Esophagus muscularis mucosa (tissue), 4 donors: Measurements from ENCODE around the gene IL31. TPM values are rescaled to one million over a fixed set of nuclear protein-coding genes. Genes with fewer than 3 reads are reported as not detected.

Source experiments
- DNase-seq: peaks from one replicate; pipeline ENCODE4 v3.0.0-alpha.2; 2017; ENCODE audit errors: extremely low spot score
- H3K27ac ChIP-seq, 4 donors: fragments of 200-600 bp; sonication (generic); replicated peaks in 1 of 4; 1 replicate in 3 of 4; 2 replicates in 1 of 4; pipeline ENCODE4 v1.5.1; 2016 to 2019; ENCODE audit warnings: mild to moderate bottlenecking in 1 of 4
- H3K27me3 ChIP-seq, 4 donors: fragments of 200-600 bp; sonication (generic); one replicate each; pipeline versions ENCODE4 v1.5.1 to v1.6.0; 2016 to 2019
- H3K36me3 ChIP-seq, 4 donors: fragments of 200-600 bp; sonication (generic); one replicate each; pipeline ENCODE4 v1.5.1; 2016 to 2019
- H3K4me1 ChIP-seq, 4 donors: fragments of 200-600 bp; sonication (generic); one replicate each; pipeline ENCODE4 v1.5.1; 2016 to 2019
- H3K4me3 ChIP-seq, 4 donors: fragments of 200-600 bp; sonication (generic); 1 replicate in 2 of 4; 2 replicates in 2 of 4; pipeline ENCODE4 v1.5.1; 2016 to 2019; ENCODE audit warnings: mild to moderate bottlenecking in 4 of 4, moderate library complexity in 1 of 4
- H3K9me3 ChIP-seq, 4 donors: fragments of 200-600 bp; sonication (generic); 1 replicate in 3 of 4; 2 replicates in 1 of 4; pipeline ENCODE4 v1.5.1; 2016 to 2019
- EP300 ChIP-seq: sonication (generic); formaldehyde crosslinking; IDR thresholded peaks from one replicate; pipeline ENCODE4 v1.6.1; 2017; ENCODE audit warnings: antibody characterized with exemption
- POLR2A ChIP-seq: fragments of 450-650 bp; IDR thresholded peaks from one replicate; pipeline ENCODE4 v1.6.1; 2017; ENCODE audit warnings: antibody characterized with exemption, moderate library complexity, mild to moderate bottlenecking, low read depth
- POLR2AphosphoS5 ChIP-seq, 2 donors: sonication (generic); formaldehyde crosslinking; IDR thresholded peaks; one replicate each; pipeline ENCODE4 v1.6.1; 2017; ENCODE audit warnings: antibody characterized with exemption in 2 of 2
- WGBS: methylation state at CpG from one replicate; pipeline ENCODE4 v1.1.5; 2018; 5-methylcytosine and 5-hydroxymethylcytosine counted together
- intact Hi-C: fragments of 100-400 bp; cut with DNase I; formaldehyde crosslinking; loops from one replicate; pipeline ENCODE4 v1.15.1; 2023
- total RNA-seq, 4 donors: library from RNA; depleted of rRNA; stranded (reverse); fragments of >200 nt; gene quantifications; one replicate each; pipeline versions ENCODE4 v1.1.0 to v1.2.1, GENCODE V29; 2016
- TF ChIP-seq, protein P1 (sequence below), 3 experiments: fragments of 200-600 bp in 2 of 3; fragments of 450-650 bp in 1 of 3; sonication (generic) in 2 of 3; IDR thresholded peaks; one replicate each; pipeline ENCODE4 v1.5.1; 2017 to 2019; ENCODE audit warnings: antibody characterized with exemption in 3 of 3, mild to moderate bottlenecking in 2 of 3, moderate library complexity in 1 of 3

IL31 gene
- total RNA-seq, 4 donors from 2014 or later: not detected

DNA sequence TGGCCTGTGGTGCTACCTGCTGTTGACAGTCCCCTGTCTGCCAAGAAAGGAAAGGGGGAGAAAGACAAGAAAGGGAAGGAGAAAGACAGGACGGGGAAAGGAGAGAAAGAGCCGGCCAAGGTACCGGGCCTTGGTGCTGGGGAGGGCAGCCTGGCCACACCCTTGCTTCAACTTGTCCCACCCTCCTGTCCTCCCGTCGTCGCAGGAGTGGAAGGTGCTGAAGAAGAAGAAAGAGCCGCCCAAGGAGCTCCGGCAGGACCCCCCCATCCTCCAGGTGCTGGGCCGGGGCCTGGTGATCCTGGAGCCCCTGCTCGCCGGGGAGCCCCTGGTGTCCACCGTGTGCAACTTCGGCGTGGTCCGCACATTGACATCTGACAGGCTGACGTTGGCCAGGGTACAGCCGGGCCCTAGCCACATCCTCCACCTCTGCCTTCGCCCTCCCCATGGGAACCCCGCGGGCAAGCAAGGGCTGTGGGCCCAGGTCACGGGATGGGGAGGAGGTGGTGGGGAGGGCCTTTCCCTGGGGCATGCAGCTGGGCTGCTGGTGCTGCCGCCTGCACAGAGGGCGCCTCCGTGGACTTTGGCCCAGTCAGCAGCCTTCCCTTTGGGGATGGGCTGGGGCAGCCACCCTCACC lies 26.6 kb upstream of the IL31 start:
- H3K9me3 ChIP-seq: no peaks in the 10 kb centered on the region

DNA sequence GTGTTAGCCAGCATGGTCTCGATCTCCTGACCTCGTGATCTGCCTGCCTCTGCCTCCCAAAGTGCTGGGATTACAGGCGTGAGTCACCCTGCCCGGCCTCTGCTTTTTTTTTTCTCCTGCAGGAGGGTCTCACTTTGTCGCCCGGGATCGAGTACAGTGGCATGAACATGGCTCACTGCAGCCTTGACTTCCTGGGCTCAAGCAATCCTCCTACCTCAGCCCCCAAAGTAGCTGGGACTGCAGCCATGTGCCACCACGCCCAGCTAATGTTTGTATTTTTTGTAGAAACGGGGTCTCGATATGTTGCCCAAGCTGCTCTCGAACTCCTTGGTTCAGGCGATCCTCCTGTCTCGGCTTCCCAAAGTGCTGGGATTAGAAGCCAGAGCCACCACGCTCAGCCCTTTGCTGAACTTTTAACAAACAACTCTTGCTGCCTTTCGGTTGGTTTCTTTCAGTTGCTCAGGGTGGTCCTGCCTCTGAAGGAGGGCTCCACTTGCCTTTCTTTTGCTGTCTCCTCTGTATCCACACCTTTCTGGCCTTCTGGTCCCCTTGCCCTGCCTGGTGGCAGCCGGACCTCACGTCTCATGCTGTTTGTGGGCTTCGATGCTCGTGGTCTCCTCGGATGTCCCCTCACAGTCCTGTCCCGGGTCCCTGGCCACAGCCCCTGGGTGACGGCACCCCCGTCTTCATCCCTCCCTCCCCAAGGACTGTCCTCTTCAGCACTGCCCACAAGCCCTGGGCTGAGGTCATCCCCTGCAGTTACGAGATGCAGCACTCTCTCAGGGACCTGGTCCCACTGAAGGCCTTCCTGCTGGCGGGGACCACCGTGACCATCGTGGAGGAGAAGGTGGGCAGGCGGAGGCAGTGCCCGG lies 25.7 kb upstream of the IL31 start:
- Histone ChIP-seq H3K4me3 (no peak overlapping the region), H3K27me3 (peaks cover 5 to 58% (median 25%) of the 10 kb centered on the region in 4 donors), H3K36me3 (no peaks in the 10 kb centered on the region), H3K27ac (no peak overlapping the region), H3K4me1 (peaks cover 15 to 22% (median 21%) of the 10 kb centered on the region in 4 donors), H3K9me3 (peaks cover 0 to 3% (median 0%) of the 10 kb centered on the region in 4 donors)
- no peak for TF ChIP-seq POLR2AphosphoS5 (IDR thresholded peaks at IDR 0.05)
- no peak for TF ChIP-seq EP300
- TF ChIP-seq POLR2A: no peak
- TF ChIP-seq, protein P1, sequence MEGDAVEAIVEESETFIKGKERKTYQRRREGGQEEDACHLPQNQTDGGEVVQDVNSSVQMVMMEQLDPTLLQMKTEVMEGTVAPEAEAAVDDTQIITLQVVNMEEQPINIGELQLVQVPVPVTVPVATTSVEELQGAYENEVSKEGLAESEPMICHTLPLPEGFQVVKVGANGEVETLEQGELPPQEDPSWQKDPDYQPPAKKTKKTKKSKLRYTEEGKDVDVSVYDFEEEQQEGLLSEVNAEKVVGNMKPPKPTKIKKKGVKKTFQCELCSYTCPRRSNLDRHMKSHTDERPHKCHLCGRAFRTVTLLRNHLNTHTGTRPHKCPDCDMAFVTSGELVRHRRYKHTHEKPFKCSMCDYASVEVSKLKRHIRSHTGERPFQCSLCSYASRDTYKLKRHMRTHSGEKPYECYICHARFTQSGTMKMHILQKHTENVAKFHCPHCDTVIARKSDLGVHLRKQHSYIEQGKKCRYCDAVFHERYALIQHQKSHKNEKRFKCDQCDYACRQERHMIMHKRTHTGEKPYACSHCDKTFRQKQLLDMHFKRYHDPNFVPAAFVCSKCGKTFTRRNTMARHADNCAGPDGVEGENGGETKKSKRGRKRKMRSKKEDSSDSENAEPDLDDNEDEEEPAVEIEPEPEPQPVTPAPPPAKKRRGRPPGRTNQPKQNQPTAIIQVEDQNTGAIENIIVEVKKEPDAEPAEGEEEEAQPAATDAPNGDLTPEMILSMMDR (IDR thresholded peaks at IDR 0.05): no peak
- 91% methylated on average over 29 of the region's 29 CpGs for WGBS
- no peak for DNase-seq
- intact Hi-C loops: loop anchor here (10.0 kb wide), 1 partner anchor 65 kb away; no protein-coding TSS in a partner anchor

More for the DNA sequence above, 26.6 kb upstream of the IL31 start:
- no peak overlapping the region for H3K4me3 ChIP-seq
- no peaks in the 10 kb centered on the region for H3K36me3 ChIP-seq
- peaks cover 15 to 31% (median 22%) of the 10 kb centered on the region in 4 donors for H3K4me1 ChIP-seq
- no peak overlapping the region for H3K27ac ChIP-seq
- H3K27me3 ChIP-seq: peaks cover 5 to 67% (median 33%) of the 10 kb centered on the region in 4 donors
- 82% methylated on average over 11 of the region's 24 CpGs for WGBS
- DNase-seq: no peak
- TF ChIP-seq EP300 (no peak), POLR2A (no peak), POLR2AphosphoS5 (IDR thresholded peaks at IDR 0.05) (no peak)
- TF ChIP-seq, protein P1 (IDR thresholded peaks at IDR 0.05): no peak
- intact Hi-C loops: no loop called here

DNA sequence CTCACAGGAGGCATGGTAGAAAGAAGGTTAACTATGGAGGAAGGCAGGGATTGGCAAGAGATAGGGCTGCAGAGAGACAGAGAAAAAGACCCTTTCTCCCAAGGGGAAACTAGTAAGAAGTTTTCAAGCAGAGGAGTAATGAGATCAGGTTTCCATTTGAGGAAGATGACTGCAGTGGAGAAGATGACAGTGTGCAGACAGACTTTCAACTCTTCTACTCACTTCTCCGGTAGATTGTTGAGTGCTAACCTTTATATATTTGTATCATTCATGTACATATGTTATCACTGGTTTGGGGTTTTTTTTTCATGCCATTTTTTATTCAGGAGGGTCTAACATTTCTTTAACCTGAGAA lies 23.6 kb upstream of the IL31 start:
- H3K9me3 ChIP-seq: peaks cover 0 to 3% (median 0%) of the 10 kb centered on the region in 4 donors
- WGBS: 48% methylated on average over 1 of the region's 1 CpG
- H3K27me3 ChIP-seq: peaks cover 0 to 36% (median 13%) of the 10 kb centered on the region in 4 donors
- H3K4me1 ChIP-seq: peaks cover 0 to under 1% (median under 1%) of the 10 kb centered on the region in 4 donors
- no peak for TF ChIP-seq POLR2AphosphoS5 (IDR thresholded peaks at IDR 0.05)
- TF ChIP-seq, protein P1 (IDR thresholded peaks at IDR 0.05): no peak
- TF ChIP-seq POLR2A: no peak
- H3K4me3 ChIP-seq: no peak overlapping the region
- H3K27ac ChIP-seq: no peak overlapping the region
- H3K36me3 ChIP-seq: no peaks in the 10 kb centered on the region
- no peak for DNase-seq
- intact Hi-C loops: loop anchor here (10.0 kb wide), 1 partner anchor 63 kb away; no protein-coding TSS in a partner anchor

DNA sequence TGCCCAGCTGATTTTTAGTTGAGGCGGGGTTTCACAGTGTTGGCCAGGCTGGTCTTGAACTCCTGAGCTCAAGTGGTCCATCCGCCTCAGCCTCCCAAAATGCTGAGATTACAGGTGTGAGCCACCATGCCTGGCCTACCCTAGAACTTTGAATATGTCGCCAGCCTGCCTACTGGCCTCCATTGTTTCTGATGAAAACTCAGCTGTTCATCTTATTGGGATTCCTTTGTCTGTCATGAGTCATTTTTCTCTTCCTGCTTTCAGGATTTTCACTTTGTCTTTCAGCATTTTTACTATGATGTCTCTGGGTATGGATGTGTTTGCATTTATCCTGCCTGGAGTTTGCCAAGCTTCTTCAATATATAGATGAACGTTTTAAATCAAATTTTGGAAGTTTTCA lies 21.4 kb upstream of the IL31 start:
- no peak for DNase-seq
- no peak overlapping the region for H3K4me3 ChIP-seq
- no peaks in the 10 kb centered on the region for H3K4me1 ChIP-seq
- H3K27me3 ChIP-seq: peaks cover 0 to 18% (median 2%) of the 10 kb centered on the region in 4 donors
- H3K9me3 ChIP-seq: peaks cover 0 to 3% (median 0%) of the 10 kb centered on the region in 4 donors
- no peak overlapping the region for H3K27ac ChIP-seq
- TF ChIP-seq EP300: no peak
- TF ChIP-seq, protein P1 (IDR thresholded peaks at IDR 0.05): no peak
- TF ChIP-seq POLR2A: no peak
- no peak for TF ChIP-seq POLR2AphosphoS5 (IDR thresholded peaks at IDR 0.05)
- WGBS: 92% methylated on average over 4 of the region's 4 CpGs
- intact Hi-C loops: loop anchor here (10.0 kb wide), 1 partner anchor 61 kb away; no protein-coding TSS in a partner anchor
- no peaks in the 10 kb centered on the region for H3K36me3 ChIP-seq
